Spleen (tissue), 11 donors: ENCODE measurements around the gene PGM2. TPM values are rescaled to one million over a fixed set of nuclear protein-coding genes. Genes with fewer than 3 reads are reported as not detected.

Source experiments
- DNase-seq: peaks from one replicate; pipeline ENCODE4 v3.0.0-alpha.2; 2020
- H3K27ac ChIP-seq, 8 donors: fragments of 200-600 bp; sonication (generic) in 7 of 8; 1 replicate in 4 of 8; 2 replicates in 4 of 8; pipeline versions ENCODE4 v1.5.0 to v1.8.0; 2016 to 2021; ENCODE audit warnings: inconsistent platforms in 4 of 8, mild to moderate bottlenecking in 4 of 8, moderate library complexity in 1 of 8
- H3K27me3 ChIP-seq, 7 donors: fragments of 200-600 bp; sonication (generic) in 6 of 7; replicated peaks in 1 of 7; 1 replicate in 4 of 7; 2 replicates in 3 of 7; pipeline versions ENCODE4 v1.5.0 to v1.8.0; 2016 to 2021; ENCODE audit warnings: inconsistent platforms in 3 of 7, mild to moderate bottlenecking in 1 of 7
- H3K36me3 ChIP-seq, 6 donors: fragments of 200-600 bp; sonication (generic) in 5 of 6; 1 replicate in 4 of 6; 2 replicates in 2 of 6; pipeline versions ENCODE4 v1.5.0 to v1.8.0; 2016 to 2021; ENCODE audit warnings: inconsistent platforms in 2 of 6
- H3K4me1 ChIP-seq, 6 donors: fragments of 200-600 bp; sonication (generic) in 5 of 6; 1 replicate in 3 of 6; 2 replicates in 3 of 6; pipeline versions ENCODE4 v1.5.0 to v1.8.0; 2016 to 2021; ENCODE audit warnings: inconsistent platforms in 3 of 6
- H3K4me3 ChIP-seq, 8 donors: fragments of 200-600 bp; sonication (generic) in 7 of 8; 1 replicate in 4 of 8; 2 replicates in 4 of 8; pipeline versions ENCODE4 v1.5.0 to v1.8.0; 2016 to 2021; ENCODE audit warnings: inconsistent platforms in 4 of 8, mild to moderate bottlenecking in 4 of 8, moderate library complexity in 2 of 8
- H3K9me3 ChIP-seq, 8 donors: fragments of 200-600 bp; sonication (generic) in 7 of 8; 1 replicate in 4 of 8; 2 replicates in 4 of 8; pipeline versions ENCODE4 v1.5.0 to v1.8.0; 2016 to 2021; ENCODE audit warnings: inconsistent platforms in 4 of 8
- CTCF ChIP-seq, 11 experiments: fragments of 200-600 bp in 7 of 11; fragments of 450-650 bp in 4 of 11; sonication (generic) in 4 of 11; IDR thresholded peaks in 8 of 11; conservative IDR thresholded peaks in 3 of 11; 1 replicate in 7 of 11; 2 replicates in 4 of 11; pipeline versions ENCODE4 v1.4.0 to v1.8.0; 2016 to 2021; ENCODE audit warnings: antibody characterized with exemption in 11 of 11, inconsistent platforms in 4 of 11, mild to moderate bottlenecking in 1 of 11
- POLR2A ChIP-seq, 3 donors: fragments of 450-650 bp; IDR thresholded peaks; one replicate each; pipeline ENCODE4 v1.5.1; 2017; ENCODE audit warnings: antibody characterized with exemption in 3 of 3, mild to moderate bottlenecking in 1 of 3
- POLR2AphosphoS5 ChIP-seq, 3 donors: sonication (generic); formaldehyde crosslinking; IDR thresholded peaks; one replicate each; pipeline ENCODE4 v1.5.1; 2017; ENCODE audit warnings: antibody characterized with exemption in 3 of 3
- WGBS, 5 donors: extraction: QIAGEN DNeasy Blood & Tissue Kit in 3 of 5; methylation state at CpG; one replicate each; pipeline versions ENCODE4 v1.1.5 to v1.1.7; 2013 to 2018; 5-methylcytosine and 5-hydroxymethylcytosine counted together
- intact Hi-C: fragments of 100-400 bp; cut with DNase I; formaldehyde crosslinking; loops from one replicate; pipeline ENCODE4 v1.15.0; 2023; ENCODE audit warnings: low total_unique reads
- polyA plus RNA-seq, 3 donors: library from polyadenylated mRNA; stranded (reverse); fragments of 200-250 nt; gene quantifications; one replicate each; pipeline ENCODE4 v1.2.1, GENCODE V29; 2013
- total RNA-seq, 7 donors: library from RNA; depleted of rRNA in 3 of 7; stranded (reverse); fragments of >200 nt in 3 of 7; fragmentation: NEBNext Ultra II Directional in 4 of 7; extraction: Animal tissue kit (Norgen Biotek cat#: 25700) in 4 of 7; gene quantifications; one replicate each; pipeline versions ENCODE4 v1.1.0 to v1.2.1, GENCODE V29; 2016 to 2021
- donor health status: healthy with polysubstance abuse.
- donor health status: DM: no; HTN: no; CAD: no; lungs with moderate emphysema.
- donor health status: DM: no; HTN: no; CAD: no.
- donor health status: Bipolar disorder and iron deficiency.
- donor health status: healthy.
- donor health status: DM: no; HTN: no; CAD: no.
- donor health status: DM: yes; HTN: yes; CAD: no.

PGM2 gene
- total and polyA plus RNA-seq, 10 donors, result 5.4 to 43.7 (median 27.4) TPM

GRCh38 chr4:37793562-37793961 lies 32.9 kb upstream of the PGM2 start:
- intact Hi-C loops, result no loop called here
- no peak overlapping the region for H3K4me3 ChIP-seq
- no peak overlapping the region for H3K27ac ChIP-seq
- peaks cover 0 to 10% (median 3%) of the 10 kb centered on the region in 6 donors for H3K4me1 ChIP-seq
- no peak for TF ChIP-seq POLR2A (IDR thresholded peaks at IDR 0.05)
- peak in 9 of 11 experiments; percentile 11 to 51 (median 37) for TF ChIP-seq CTCF (IDR thresholded peaks at IDR 0.05 in 8 of 11, conservative IDR thresholded peaks at IDR 0.05 in 3 of 11)
- no peaks in the 10 kb centered on the region for H3K36me3 ChIP-seq
- no peak for DNase-seq
- no peaks in the 10 kb centered on the region for H3K27me3 ChIP-seq
- H3K9me3 ChIP-seq, result peaks cover 0 to 3% (median 0%) of the 10 kb centered on the region in 8 donors

- peaks cover 0 to 3% (median 0%) of the 10 kb centered on the region in 8 donors for H3K9me3 ChIP-seq
- H3K36me3 ChIP-seq, result no peaks in the 10 kb centered on the region
- no peak overlapping the region for H3K27ac ChIP-seq
- no peaks in the 10 kb centered on the region for H3K27me3 ChIP-seq
- WGBS, 5 donors, result 52 to 92% (median 87%) methylated on average over 2 of the region's 2 CpGs
- H3K4me1 ChIP-seq, result peaks cover 0 to 10% (median 3%) of the 10 kb centered on the region in 6 donors
- H3K4me3 ChIP-seq, result no peak overlapping the region
- TF ChIP-seq POLR2A (IDR thresholded peaks at IDR 0.05), result no peak
- TF ChIP-seq POLR2AphosphoS5 (IDR thresholded peaks at IDR 0.05), result no peak
- no peak for TF ChIP-seq CTCF (IDR thresholded peaks at IDR 0.05 in 8 of 11, conservative IDR thresholded peaks at IDR 0.05 in 3 of 11)
- DNase-seq, result no peak
- intact Hi-C loops, result no loop called here
These were observed 32.4 kb upstream of the PGM2 start for GRCh38 chr4:37794056-37794455.

GRCh38 chr4:37795581-37796195 lies 30.8 kb upstream of the PGM2 start:
- H3K9me3 ChIP-seq, result peaks cover 0 to 1% (median 0%) of the 10 kb centered on the region in 8 donors
- intact Hi-C loops, result no loop called here
- no peak overlapping the region for H3K27ac ChIP-seq
- no peaks in the 10 kb centered on the region for H3K36me3 ChIP-seq
- TF ChIP-seq POLR2AphosphoS5 (IDR thresholded peaks at IDR 0.05), result no peak
- no peak for TF ChIP-seq CTCF (IDR thresholded peaks at IDR 0.05 in 8 of 11, conservative IDR thresholded peaks at IDR 0.05 in 3 of 11)
- no peak for TF ChIP-seq POLR2A (IDR thresholded peaks at IDR 0.05)
- H3K27me3 ChIP-seq, result no peaks in the 10 kb centered on the region
- peaks cover 0 to 10% (median 3%) of the 10 kb centered on the region in 6 donors for H3K4me1 ChIP-seq
- WGBS, 5 donors, result 82 to 92% (median 88%) methylated on average over 3 of the region's 3 CpGs
- no peak overlapping the region for H3K4me3 ChIP-seq
- no peak for DNase-seq

GRCh38 chr4:37797374-37797773 lies 29.1 kb upstream of the PGM2 start:
- intact Hi-C loops, result no loop called here
- Histone ChIP-seq H3K4me3 (no peak overlapping the region), H3K27me3 (no peaks in the 10 kb centered on the region), H3K36me3 (no peaks in the 10 kb centered on the region), H3K27ac (peak overlapping the region in 2 of 8 donors; percentile 2 to 60), H3K4me1 (peaks cover 0 to 10% (median 3%) of the 10 kb centered on the region in 6 donors), H3K9me3 (no peaks in the 10 kb centered on the region)
- TF ChIP-seq CTCF (IDR thresholded peaks at IDR 0.05 in 8 of 11, conservative IDR thresholded peaks at IDR 0.05 in 3 of 11) (no peak), POLR2A (IDR thresholded peaks at IDR 0.05) (no peak), POLR2AphosphoS5 (IDR thresholded peaks at IDR 0.05) (no peak)
- DNase-seq, result no peak
- WGBS, 5 donors, result 56 to 90% (median 78%) methylated on average over 2 of the region's 2 CpGs
